Osteoblast (primary cell): ENCODE data around the gene SEMA7A. TPM values are rescaled to one million over a fixed set of nuclear protein-coding genes. Genes with fewer than 3 reads are reported as not detected.
A peak's percentile ranks its signal among the peaks of the same experiment; 100 is the strongest.

Experiments
- DNase-seq: peaks from one replicate; pipeline ENCODE4 v3.0.0; 2011; ENCODE audit warnings: low spot score, mixed read lengths; ENCODE audit not compliant: insufficient read length; ENCODE audit errors: missing footprints
- H2AFZ ChIP-seq: 2 replicates; pipeline ENCODE4 v1.6.0; 2011; ENCODE audit warnings: mild to moderate bottlenecking, low read length
- H3K27ac ChIP-seq: 2 replicates; pipeline ENCODE4 v1.5.1; 2011; ENCODE audit warnings: mild to moderate bottlenecking, low read depth, low read length, moderate library complexity
- H3K27me3 ChIP-seq: 2 replicates; pipeline ENCODE4 v1.6.0; 2012; ENCODE audit warnings: mild to moderate bottlenecking, control low read depth, inconsistent platforms, low read length, moderate library complexity; ENCODE audit not compliant: insufficient read depth
- H3K36me3 ChIP-seq: 2 replicates; pipeline ENCODE4 v1.5.1; 2011; ENCODE audit warnings: mild to moderate bottlenecking, low read length, control low read depth, moderate library complexity; ENCODE audit not compliant: insufficient read depth
- H3K4me1 ChIP-seq: 2 replicates; pipeline ENCODE4 v1.5.1; 2011; ENCODE audit warnings: mild to moderate bottlenecking, low read length, control low read depth, moderate library complexity; ENCODE audit not compliant: insufficient read depth
- H3K4me2 ChIP-seq: 2 replicates; pipeline ENCODE4 v1.6.0; 2011; ENCODE audit warnings: mild to moderate bottlenecking, low read length; ENCODE audit not compliant: insufficient read depth
- H3K4me3 ChIP-seq: fragments of 200-600 bp; sonication (generic); 3 replicates; pipeline ENCODE4 v1.5.1; 2012; ENCODE audit warnings: mild to moderate bottlenecking, low read length, inconsistent platforms; ENCODE audit not compliant: insufficient read depth
- H3K79me2 ChIP-seq: 2 replicates; pipeline ENCODE4 v1.6.0; 2012; ENCODE audit warnings: mild to moderate bottlenecking, low read length, control low read depth, inconsistent platforms; ENCODE audit not compliant: insufficient read depth
- H3K9me3 ChIP-seq: 2 replicates; pipeline ENCODE4 v1.5.1; 2011; ENCODE audit warnings: low read depth, low read length, control low read depth
- H4K20me1 ChIP-seq: 2 replicates; pipeline ENCODE4 v1.6.0; 2012; ENCODE audit warnings: mild to moderate bottlenecking, low read length, control low read depth; ENCODE audit not compliant: insufficient read depth
- CTCF ChIP-seq: IDR thresholded peaks from 2 replicates; pipeline ENCODE4 v1.5.1; 2011; ENCODE audit warnings: mild to moderate bottlenecking, low read depth, low read length, moderate library complexity; ENCODE audit errors: extremely low read depth
- total RNA-seq: library from RNA; depleted of rRNA; stranded (reverse); fragments of >200 nt; gene quantifications from 2 replicates; pipeline ENCODE4 v1.2.3, GENCODE V29; 2012

The SEMA7A gene
- total RNA-seq, 1 donor = 30.4 TPM

GRCh38 chr15:74381190-74381453 is 52.6 kb downstream of the SEMA7A start:
- H3K4me3 ChIP-seq = no peak overlapping the region
- peak; percentile 37 for DNase-seq

GRCh38 chr15:74380361-74381189 is 53.2 kb downstream of the SEMA7A start:
- H3K27ac ChIP-seq = peak overlapping the region; percentile 77
- no peaks in the 10 kb centered on the region for H3K36me3 ChIP-seq
- peaks cover 38% of the 10 kb centered on the region for H3K4me1 ChIP-seq
- no peak overlapping the region for H3K4me3 ChIP-seq
- no peaks in the 10 kb centered on the region for H4K20me1 ChIP-seq
- no peaks in the 10 kb centered on the region for H3K9me3 ChIP-seq
- H3K27me3 ChIP-seq = no peaks in the 10 kb centered on the region
- no peak overlapping the region for H2AFZ ChIP-seq
- no peak overlapping the region for H3K4me2 ChIP-seq
- H3K79me2 ChIP-seq = no peaks in the 10 kb centered on the region
- TF ChIP-seq CTCF = no peak
- DNase-seq = peak; percentile 79

More at GRCh38 chr15:74381190-74381453, 52.6 kb downstream of the SEMA7A start:
- no peak for TF ChIP-seq CTCF
- Histone ChIP-seq H3K4me1 (peaks cover 43% of the 10 kb centered on the region), H2AFZ (no peak overlapping the region), H3K4me2 (peak overlapping the region; percentile 23), H3K9me3 (no peaks in the 10 kb centered on the region), H3K36me3 (no peaks in the 10 kb centered on the region), H4K20me1 (no peaks in the 10 kb centered on the region), H3K27ac (peak overlapping the region; percentile 77), H3K79me2 (no peaks in the 10 kb centered on the region), H3K27me3 (no peaks in the 10 kb centered on the region)

- Histone ChIP-seq H2AFZ (peak overlapping the region; percentile 42), H3K27ac (peak overlapping the region; percentile 39), H3K27me3 (no peaks in the 10 kb centered on the region), H3K4me3 (no peak overlapping the region), H3K9me3 (no peaks in the 10 kb centered on the region), H3K79me2 (no peaks in the 10 kb centered on the region), H3K36me3 (no peaks in the 10 kb centered on the region), H4K20me1 (no peaks in the 10 kb centered on the region), H3K4me1 (peaks cover 36% of the 10 kb centered on the region), H3K4me2 (peak overlapping the region; percentile 29)
- peak; percentile 80 for DNase-seq
- TF ChIP-seq CTCF = no peak
Observed at GRCh38 chr15:74378848-74379247, 54.9 kb downstream of the SEMA7A start.

- Histone ChIP-seq H3K4me2 (peak overlapping the region; percentile 29), H3K79me2 (no peaks in the 10 kb centered on the region), H4K20me1 (no peaks in the 10 kb centered on the region), H3K27me3 (no peaks in the 10 kb centered on the region), H3K4me1 (peaks cover 33% of the 10 kb centered on the region), H3K36me3 (no peaks in the 10 kb centered on the region), H3K27ac (no peak overlapping the region), H3K4me3 (no peak overlapping the region), H2AFZ (no peak overlapping the region), H3K9me3 (no peaks in the 10 kb centered on the region)
- no peak for TF ChIP-seq CTCF
- DNase-seq = peak; percentile 46
Observed at GRCh38 chr15:74377831-74378766, 55.7 kb downstream of the SEMA7A start.
